Upper lobe of left lung (tissue), 4 donors: Measurements from ENCODE around the gene RBM33.

Experiments used
- POLR2A ChIP-seq, 4 donors: fragments of 450-650 bp; IDR thresholded peaks; one replicate each; pipeline ENCODE4 v1.5.1; 2016 to 2017; ENCODE audit warnings: antibody characterized with exemption in 4 of 4, mild to moderate bottlenecking in 2 of 4
- TF ChIP-seq, protein P1 (sequence below), 6 experiments: fragments of 450-650 bp in 4 of 6; fragments of 200-600 bp in 2 of 6; sonication (generic) in 2 of 6; IDR thresholded peaks; one replicate each; pipeline ENCODE4 v1.5.1; 2016 to 2019; ENCODE audit warnings: antibody characterized with exemption in 6 of 6

DNA sequence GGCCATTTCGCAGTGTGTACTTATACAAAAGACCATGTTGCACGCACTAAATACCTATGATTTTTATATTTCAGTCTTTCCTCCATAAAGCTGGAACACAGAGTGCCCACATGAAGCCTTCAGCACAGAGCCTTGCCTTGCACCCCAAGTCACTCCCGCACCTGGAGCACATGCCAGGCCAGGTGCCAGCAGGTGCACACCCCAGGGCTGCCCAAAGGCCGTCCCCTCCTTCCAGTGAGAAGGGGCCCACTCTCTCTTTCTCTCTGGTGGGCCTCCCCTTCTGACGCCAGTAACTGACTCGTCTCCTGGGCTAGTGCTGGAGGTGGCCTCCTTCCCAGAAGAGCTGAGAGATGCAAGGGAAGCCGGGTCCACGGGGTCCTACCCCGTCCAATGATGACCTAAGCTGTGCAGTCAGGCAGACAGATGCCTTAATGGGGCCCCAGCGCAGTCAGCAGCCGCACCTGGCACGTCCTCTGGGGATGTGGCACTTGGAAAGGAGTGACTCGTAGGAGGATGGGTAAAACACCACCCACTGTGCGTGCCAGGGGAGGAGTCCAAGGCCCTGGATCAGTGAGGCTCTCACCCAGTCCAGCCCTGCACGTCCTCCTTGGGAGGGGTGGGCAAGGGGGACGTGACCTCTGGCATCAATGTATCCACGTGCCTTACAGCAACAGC is 185.5 kb downstream of the RBM33 start:
- TF ChIP-seq, protein P1, sequence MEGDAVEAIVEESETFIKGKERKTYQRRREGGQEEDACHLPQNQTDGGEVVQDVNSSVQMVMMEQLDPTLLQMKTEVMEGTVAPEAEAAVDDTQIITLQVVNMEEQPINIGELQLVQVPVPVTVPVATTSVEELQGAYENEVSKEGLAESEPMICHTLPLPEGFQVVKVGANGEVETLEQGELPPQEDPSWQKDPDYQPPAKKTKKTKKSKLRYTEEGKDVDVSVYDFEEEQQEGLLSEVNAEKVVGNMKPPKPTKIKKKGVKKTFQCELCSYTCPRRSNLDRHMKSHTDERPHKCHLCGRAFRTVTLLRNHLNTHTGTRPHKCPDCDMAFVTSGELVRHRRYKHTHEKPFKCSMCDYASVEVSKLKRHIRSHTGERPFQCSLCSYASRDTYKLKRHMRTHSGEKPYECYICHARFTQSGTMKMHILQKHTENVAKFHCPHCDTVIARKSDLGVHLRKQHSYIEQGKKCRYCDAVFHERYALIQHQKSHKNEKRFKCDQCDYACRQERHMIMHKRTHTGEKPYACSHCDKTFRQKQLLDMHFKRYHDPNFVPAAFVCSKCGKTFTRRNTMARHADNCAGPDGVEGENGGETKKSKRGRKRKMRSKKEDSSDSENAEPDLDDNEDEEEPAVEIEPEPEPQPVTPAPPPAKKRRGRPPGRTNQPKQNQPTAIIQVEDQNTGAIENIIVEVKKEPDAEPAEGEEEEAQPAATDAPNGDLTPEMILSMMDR (IDR thresholded peaks at IDR 0.05), result no peak
- TF ChIP-seq POLR2A (IDR thresholded peaks at IDR 0.05), result no peak
